PC-3 (cell line): Measurements from ENCODE around the gene POU2F1. TPM values are rescaled to one million over a fixed set of nuclear protein-coding genes. Genes with fewer than 3 reads are reported as not detected.

Source experiments
- ATAC-seq: fragments of 200-7000 bp; cut with Tn5 transposase; 2 replicates; pipeline ENCODE4 v1.9.1; 2020; ENCODE audit warnings: mild to moderate bottlenecking, moderate library complexity
- BruUV-seq: library from RNA; stranded (reverse); fragments of 400-500 nt; replicated peaks from 2 replicates; lab custom pipeline; 2021; lab: Mats Ljungman, UMichigan
- CTCF ChIA-PET: fragments of 300-600 bp; sonication (Branson Sonifier 250); formaldehyde crosslinking; loops from one replicate; lab custom pipeline; 2022; ENCODE audit warnings: antibody characterized with exemption; lab: Charles Lee
- POLR2A ChIA-PET: fragments of 300-600 bp; sonication (Branson Sonifier 250); formaldehyde crosslinking; loops from one replicate; lab custom pipeline; 2022; ENCODE audit warnings: antibody characterized with exemption; ENCODE audit not compliant: unreplicated experiment; lab: Charles Lee
- DNase-seq: peaks from one replicate; pipeline ENCODE4 v3.0.0-alpha.2; 2015
- H2AFZ ChIP-seq: fragments of 300-600 bp; sonication (generic); 2 replicates; pipeline ENCODE4 v1.6.0; 2016; ENCODE audit warnings: antibody characterized with exemption, low read length
- H3F3A ChIP-seq: fragments of 300-600 bp; sonication (generic); one replicate; pipeline ENCODE4 v1.6.0; 2017; ENCODE audit warnings: antibody characterized with exemption, low read length, control low read depth, mild to moderate bottlenecking; ENCODE audit not compliant: unreplicated experiment
- H3K27ac ChIP-seq: fragments of 300-600 bp; sonication (generic); 2 replicates; pipeline ENCODE4 v1.5.1; 2016; ENCODE audit warnings: mild to moderate bottlenecking, low read length
- H3K27me3 ChIP-seq: fragments of 300-600 bp; sonication (generic); 2 replicates; pipeline ENCODE4 v1.6.1; 2016; ENCODE audit warnings: low read length, mixed read lengths
- H3K36me3 ChIP-seq: fragments of 300-600 bp; sonication (generic); 2 replicates; pipeline ENCODE4 v1.6.1; 2016; ENCODE audit warnings: low read depth, mixed run types, low read length, mixed read lengths
- H3K4me1 ChIP-seq: fragments of 300-600 bp; sonication (generic); 2 replicates; pipeline ENCODE4 v1.5.1; 2016; ENCODE audit warnings: low read length; ENCODE audit not compliant: insufficient read depth
- H3K4me2 ChIP-seq: fragments of 300-600 bp; sonication (generic); 2 replicates; pipeline ENCODE4 v1.6.0; 2016; ENCODE audit warnings: low read length
- H3K4me3 ChIP-seq: fragments of 300-600 bp; sonication (generic); 2 replicates; pipeline ENCODE4 v1.5.1; 2016; ENCODE audit warnings: mild to moderate bottlenecking, low read length, mixed read lengths
- H3K79me2 ChIP-seq: fragments of 300-600 bp; sonication (generic); 2 replicates; pipeline ENCODE4 v1.6.1; 2017; ENCODE audit warnings: low read length, mixed read lengths
- H3K9ac ChIP-seq: fragments of 300-600 bp; sonication (generic); 2 replicates; pipeline ENCODE4 v1.6.0; 2016; ENCODE audit warnings: mild to moderate bottlenecking, low read length
- H3K9me2 ChIP-seq: fragments of 300-600 bp; sonication (generic); replicated peaks from 2 replicates; pipeline ENCODE4 v1.6.1; 2016; ENCODE audit warnings: mixed run types, low read length, mixed read lengths
- H3K9me3 ChIP-seq: fragments of 300-600 bp; sonication (generic); 2 replicates; pipeline ENCODE4 v1.6.1; 2016; ENCODE audit warnings: low read length, mixed read lengths
- H4K20me1 ChIP-seq: fragments of 300-600 bp; sonication (generic); 2 replicates; pipeline ENCODE4 v1.6.1; 2016; ENCODE audit warnings: low read length, mixed read lengths
- EZH2 ChIP-seq: fragments of 300-600 bp; sonication (generic); IDR thresholded peaks from one replicate; pipeline ENCODE4 v1.6.1; 2017; ENCODE audit warnings: antibody characterized with exemption, mild to moderate bottlenecking, low read length; ENCODE audit not compliant: unreplicated experiment
- EZH2phosphoT487 ChIP-seq: fragments of 300-600 bp; sonication (generic); IDR thresholded peaks from 2 replicates; pipeline ENCODE4 v1.6.1; 2018; ENCODE audit warnings: mild to moderate bottlenecking, antibody characterized with exemption, low read length, borderline replicate concordance
- intact Hi-C: fragments of 100-400 bp; cut with micrococcal nuclease; formaldehyde crosslinking; loops from 2 replicates; pipeline ENCODE4 v1.9.0; 2023
- total RNA-seq: library from RNA; depleted of rRNA; stranded (reverse); fragments of >200 nt; gene quantifications from 2 replicates; pipeline ENCODE4 v1.2.3, GENCODE V29; 2014
- TF ChIP-seq, protein P1 (sequence below): fragments of 300-600 bp; sonication (generic); conservative IDR thresholded peaks from 2 replicates; pipeline ENCODE4 v1.5.1; 2017; ENCODE audit warnings: antibody characterized with exemption, low read depth, mild to moderate bottlenecking, low read length

The POU2F1 gene
- total RNA-seq, 1 experiment from 2014 or later: 8.7 TPM

DNA sequence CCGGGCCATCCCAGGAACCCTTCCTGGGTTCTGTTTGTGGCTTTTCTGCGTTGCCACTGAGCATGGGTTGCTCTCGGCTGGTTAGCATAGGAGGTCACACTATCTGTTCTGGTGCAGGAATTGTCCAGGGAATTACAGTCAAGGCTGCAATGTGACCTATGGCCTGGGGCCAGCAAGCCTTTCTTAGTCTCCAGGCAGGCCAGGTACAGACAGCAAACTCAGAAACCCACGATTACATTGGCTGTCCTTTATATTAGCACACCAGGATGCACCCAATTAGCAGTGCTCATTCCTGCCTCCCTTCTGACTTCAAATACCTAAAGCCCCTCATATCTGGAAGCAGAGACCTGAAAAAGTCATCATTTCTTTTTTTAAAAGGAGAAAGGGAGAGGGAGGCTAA, 242.4 kb downstream of the POU2F1 start:
- CTCF ChIA-PET: no interaction called here

DNA sequence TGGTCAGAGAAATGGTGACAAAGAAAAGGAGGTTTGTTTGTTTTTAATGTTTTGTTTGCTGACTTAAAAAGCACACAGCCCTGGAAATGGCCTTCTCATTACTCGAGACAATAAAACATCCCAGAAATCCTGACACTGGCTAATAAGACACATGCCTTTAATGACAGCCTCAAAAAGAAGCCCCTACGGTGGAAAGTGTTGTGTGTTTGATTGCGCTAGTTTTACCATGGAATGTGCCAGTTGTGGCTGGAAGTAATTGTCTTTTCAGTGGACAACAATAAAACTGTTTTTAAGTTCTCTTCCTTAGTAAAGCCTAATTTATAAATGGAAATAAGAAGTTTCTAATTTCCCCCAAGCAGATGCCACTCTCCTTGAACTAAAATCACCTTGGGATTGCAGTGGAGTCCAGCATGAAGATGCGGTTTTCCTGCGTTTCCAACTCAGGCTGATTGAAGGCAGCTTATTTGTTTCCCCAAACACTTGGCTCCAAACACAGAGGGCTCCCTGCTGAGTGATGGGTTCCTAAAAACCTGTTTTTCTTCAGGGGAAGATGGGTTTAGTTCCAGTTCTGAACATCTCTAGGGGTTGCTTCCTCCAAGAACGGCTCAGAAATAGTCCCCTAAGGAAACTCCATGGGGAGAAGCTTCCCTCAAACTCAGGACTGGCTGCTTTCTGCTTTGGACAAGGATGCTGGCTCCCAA, 243.3 kb downstream of the POU2F1 start:
- BruUV-seq: no TSS peak
- H3K9ac ChIP-seq: no peak overlapping the region
- DNase-seq: no peak
- POLR2A ChIA-PET: no interaction called here
- no peaks in the 10 kb centered on the region for H3K79me2 ChIP-seq
- H3K4me2 ChIP-seq: no peak overlapping the region
- no peaks in the 10 kb centered on the region for H4K20me1 ChIP-seq
- no peaks in the 10 kb centered on the region for H3F3A ChIP-seq
- no peak overlapping the region for H3K27ac ChIP-seq
- no peaks in the 10 kb centered on the region; the same call in 1 of the 2 replicates for H3K27me3 ChIP-seq
- ATAC-seq: no peak; the same call in 1 of the 2 replicates
- CTCF ChIA-PET: no interaction called here
- H3K4me3 ChIP-seq: no peak overlapping the region
- intact Hi-C loops: no loop called here
- no peaks in the 10 kb centered on the region for H3K9me3 ChIP-seq
- no peaks in the 10 kb centered on the region for H3K9me2 ChIP-seq
- H2AFZ ChIP-seq: no peak overlapping the region
- no peaks in the 10 kb centered on the region for H3K36me3 ChIP-seq
- TF ChIP-seq, protein P1, sequence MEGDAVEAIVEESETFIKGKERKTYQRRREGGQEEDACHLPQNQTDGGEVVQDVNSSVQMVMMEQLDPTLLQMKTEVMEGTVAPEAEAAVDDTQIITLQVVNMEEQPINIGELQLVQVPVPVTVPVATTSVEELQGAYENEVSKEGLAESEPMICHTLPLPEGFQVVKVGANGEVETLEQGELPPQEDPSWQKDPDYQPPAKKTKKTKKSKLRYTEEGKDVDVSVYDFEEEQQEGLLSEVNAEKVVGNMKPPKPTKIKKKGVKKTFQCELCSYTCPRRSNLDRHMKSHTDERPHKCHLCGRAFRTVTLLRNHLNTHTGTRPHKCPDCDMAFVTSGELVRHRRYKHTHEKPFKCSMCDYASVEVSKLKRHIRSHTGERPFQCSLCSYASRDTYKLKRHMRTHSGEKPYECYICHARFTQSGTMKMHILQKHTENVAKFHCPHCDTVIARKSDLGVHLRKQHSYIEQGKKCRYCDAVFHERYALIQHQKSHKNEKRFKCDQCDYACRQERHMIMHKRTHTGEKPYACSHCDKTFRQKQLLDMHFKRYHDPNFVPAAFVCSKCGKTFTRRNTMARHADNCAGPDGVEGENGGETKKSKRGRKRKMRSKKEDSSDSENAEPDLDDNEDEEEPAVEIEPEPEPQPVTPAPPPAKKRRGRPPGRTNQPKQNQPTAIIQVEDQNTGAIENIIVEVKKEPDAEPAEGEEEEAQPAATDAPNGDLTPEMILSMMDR: no peak
- TF ChIP-seq EZH2 (no peak), EZH2phosphoT487 (no peak)
- no peaks in the 10 kb centered on the region for H3K4me1 ChIP-seq

More for the DNA sequence above, 242.4 kb downstream of the POU2F1 start:
- no peak overlapping the region for H3K4me2 ChIP-seq
- no peaks in the 10 kb centered on the region for H4K20me1 ChIP-seq
- no peak overlapping the region for H3K4me3 ChIP-seq
- no peak overlapping the region for H2AFZ ChIP-seq
- H3K27me3 ChIP-seq: no peaks in the 10 kb centered on the region; the same call in 1 of the 2 replicates
- intact Hi-C loops: no loop called here
- ATAC-seq (no peak), DNase-seq (no peak)
- H3K9me2 ChIP-seq: no peaks in the 10 kb centered on the region
- no peaks in the 10 kb centered on the region for H3K36me3 ChIP-seq
- H3K9me3 ChIP-seq: no peaks in the 10 kb centered on the region
- no peaks in the 10 kb centered on the region for H3F3A ChIP-seq
- POLR2A ChIA-PET: no interaction called here
- TF ChIP-seq EZH2phosphoT487: no peak
- TF ChIP-seq, protein P1: no peak
- no peak for TF ChIP-seq EZH2
- H3K79me2 ChIP-seq: no peaks in the 10 kb centered on the region
- no peaks in the 10 kb centered on the region for H3K4me1 ChIP-seq
- no TSS peak for BruUV-seq
- no peak overlapping the region for H3K9ac ChIP-seq
- H3K27ac ChIP-seq: no peak overlapping the region

- TF ChIP-seq, protein P1: no peak
- POLR2A ChIA-PET: no interaction called here
- no peak overlapping the region for H2AFZ ChIP-seq
- intact Hi-C loops: no loop called here
- H3K9ac ChIP-seq: no peak overlapping the region
- no peak for ATAC-seq
- H3K9me2 ChIP-seq: no peaks in the 10 kb centered on the region
- no peaks in the 10 kb centered on the region for H4K20me1 ChIP-seq
- H3K4me1 ChIP-seq: no peaks in the 10 kb centered on the region
- no peaks in the 10 kb centered on the region for H3K36me3 ChIP-seq
- no TSS peak for BruUV-seq
- H3K27ac ChIP-seq: no peak overlapping the region
- no peaks in the 10 kb centered on the region for H3K9me3 ChIP-seq
- H3K4me2 ChIP-seq: no peak overlapping the region
- no peak overlapping the region for H3K4me3 ChIP-seq
- no peak for DNase-seq
- CTCF ChIA-PET: interaction anchor here (0.7 kb wide), 1 partner anchor 245 kb away, joined by 6 read pairs; no protein-coding TSS in a partner anchor
- no peaks in the 10 kb centered on the region for H3F3A ChIP-seq
- no peaks in the 10 kb centered on the region for H3K27me3 ChIP-seq
- no peaks in the 10 kb centered on the region for H3K79me2 ChIP-seq
These were observed 244.3 kb downstream of the POU2F1 start for GRCh38 chr1:167465018-167465417.
